Activated T-helper 1 cell treated with anti-CD3 and anti-CD28 coated beads, Interleukin-2, amount 50 U/mL, for 16 hours (primary cell): ENCODE results near the gene ARSG.
"Not testable (repeated sequence)": the region's sequence is repeated elsewhere in the genome, so short reads cannot be mapped to it uniquely, and the experiment has no call there.

ENCODE experiments used
- DNase-seq, 2 donors: peaks; one replicate each; pipeline ENCODE4 v3.0.0-alpha.2; 2020; ENCODE audit warnings: low read depth in 1 of 2, low spot score in 1 of 2

The ARSG gene

DNA sequence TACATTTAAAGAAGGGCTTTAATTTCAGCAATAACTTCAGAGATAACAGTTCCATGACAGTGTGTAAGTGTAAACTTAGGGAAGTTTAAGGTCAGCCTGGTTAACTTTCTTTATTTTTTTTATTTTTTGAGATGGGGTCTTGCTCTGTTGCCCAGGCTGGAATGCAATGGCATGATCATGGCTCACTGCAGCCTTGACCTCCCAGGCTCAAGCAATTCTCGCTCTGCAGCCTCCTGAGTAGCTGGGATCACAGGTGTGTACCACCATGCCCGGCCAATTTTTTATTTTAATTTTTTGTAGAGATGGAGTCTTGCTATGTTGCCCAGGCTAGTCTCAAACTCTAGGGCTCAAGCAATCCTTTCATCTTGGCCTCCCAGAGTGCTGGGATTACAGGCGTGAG is 15.0 kb upstream of the ARSG start:
- not testable (repeated sequence) for DNase-seq

DNA sequence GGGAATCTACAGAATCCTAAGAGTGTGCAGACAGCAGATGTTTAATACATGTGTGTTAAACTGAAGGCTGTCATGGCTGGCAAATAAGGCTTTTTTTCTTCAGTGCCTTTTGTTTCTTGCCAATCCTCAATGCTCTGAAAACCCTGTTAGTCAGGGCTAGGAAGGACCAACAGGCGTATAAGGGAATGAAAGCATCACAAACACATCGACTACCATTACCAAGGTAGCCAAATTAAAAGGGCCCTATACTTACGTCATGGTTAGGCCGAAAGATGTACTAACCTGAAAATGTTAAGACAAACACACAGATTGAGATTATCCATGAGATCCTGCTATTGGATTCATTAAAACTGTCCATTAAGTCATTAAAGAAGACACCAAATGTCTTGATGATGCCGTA is 13.5 kb upstream of the ARSG start:
- no peak for DNase-seq

DNA sequence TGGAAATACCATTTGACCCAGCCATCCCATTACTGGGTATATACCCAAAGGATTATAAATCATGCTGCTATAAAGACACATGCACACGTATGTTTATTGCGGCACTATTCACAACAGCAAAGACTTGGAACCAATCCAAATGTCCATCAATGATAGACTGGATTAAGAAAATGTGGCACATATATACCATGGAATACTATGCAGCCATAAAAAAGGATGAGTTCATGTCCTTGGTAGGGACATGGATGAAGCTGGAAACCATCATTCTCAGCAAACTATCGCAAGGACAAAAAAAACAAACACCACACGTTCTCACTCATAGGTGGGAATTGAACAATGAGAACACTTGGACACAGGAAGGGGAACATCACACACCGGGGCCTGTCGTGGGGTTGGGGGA is 9.3 kb upstream of the ARSG start:
- DNase-seq = not testable (repeated sequence)

- no peak for DNase-seq
Observed at GRCh38 chr17:68288375-68288774, 2.9 kb upstream of the ARSG start.

DNA sequence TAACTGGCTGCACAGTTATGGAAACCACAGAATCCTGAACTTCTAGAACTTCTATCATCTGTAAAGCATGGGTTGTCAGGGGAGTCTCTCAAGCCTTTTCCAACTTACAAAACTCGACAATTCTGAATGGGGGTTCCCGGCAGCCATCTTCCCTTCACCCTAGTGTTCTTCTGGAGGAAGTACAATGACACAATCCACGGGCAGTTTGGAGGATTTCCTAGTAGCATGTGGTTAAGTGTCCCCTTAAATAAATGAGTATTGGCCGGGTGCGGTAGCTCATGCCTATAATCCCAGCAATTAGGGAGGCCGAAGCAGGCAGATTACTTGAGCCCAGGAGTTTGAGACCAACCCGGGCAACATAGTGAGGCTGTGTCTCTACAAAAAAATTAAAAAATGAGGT is 2.5 kb upstream of the ARSG start:
- no peak for DNase-seq

GRCh38 chr17:68289473-68289872 is 1.8 kb upstream of the ARSG start:
- no peak for DNase-seq

GRCh38 chr17:68289936-68290267 is 1.4 kb upstream of the ARSG start:
- DNase-seq = no peak

- peak; percentile 34 to 52 for DNase-seq
Observed at GRCh38 chr17:68290268-68290954, 884 bp upstream of the ARSG start.

GRCh38 chr17:68291836-68292688 is 767 bp downstream of the ARSG start:
- DNase-seq = peak; percentile 84 to 86

GRCh38 chr17:68292689-68293040 is 1.4 kb downstream of the ARSG start:
- no peak for DNase-seq

DNA sequence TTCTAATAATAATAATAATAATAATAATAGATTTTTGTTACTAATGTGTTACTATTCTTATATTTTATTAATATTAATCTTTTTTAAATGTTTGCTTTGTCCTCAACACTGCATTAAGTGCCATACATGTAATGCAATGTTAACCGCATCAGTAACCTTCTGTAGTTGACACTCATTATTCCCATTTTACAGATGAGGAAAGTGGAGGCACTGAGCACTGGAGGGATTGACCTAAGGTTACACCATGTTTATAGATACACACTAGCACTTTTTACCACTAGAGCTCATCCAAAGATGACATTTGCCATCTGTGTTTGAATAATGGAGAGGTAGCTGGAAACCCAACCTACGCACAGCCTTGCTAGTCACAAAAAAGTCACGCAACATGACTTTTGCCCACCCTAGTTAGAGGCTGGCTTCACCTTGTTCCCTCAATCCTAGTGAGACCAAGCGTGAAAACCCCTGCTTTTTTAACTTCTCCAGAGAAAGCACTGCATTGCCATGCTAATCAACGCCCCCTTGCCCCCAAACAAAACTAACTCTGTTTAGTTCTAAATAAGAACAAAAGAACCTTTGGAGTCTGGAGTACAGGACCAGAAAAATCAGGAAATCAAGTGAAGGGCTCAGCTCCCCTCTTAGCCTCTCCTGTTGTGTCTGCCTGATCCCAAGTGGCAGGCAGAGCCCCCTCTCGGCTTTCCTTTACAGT is 2.3 kb downstream of the ARSG start:
- DNase-seq = no peak

GRCh38 chr17:68294196-68294555 is 2.9 kb downstream of the ARSG start:
- no peak for DNase-seq

GRCh38 chr17:68294617-68295016 is 3.3 kb downstream of the ARSG start:
- DNase-seq = no peak

- DNase-seq = peak in 1 of 2 donors; percentile 23
Observed at GRCh38 chr17:68295086-68295485, 3.8 kb downstream of the ARSG start.

GRCh38 chr17:68296217-68297191 is 5.2 kb downstream of the ARSG start:
- peak; percentile 19 to 26 for DNase-seq

DNA sequence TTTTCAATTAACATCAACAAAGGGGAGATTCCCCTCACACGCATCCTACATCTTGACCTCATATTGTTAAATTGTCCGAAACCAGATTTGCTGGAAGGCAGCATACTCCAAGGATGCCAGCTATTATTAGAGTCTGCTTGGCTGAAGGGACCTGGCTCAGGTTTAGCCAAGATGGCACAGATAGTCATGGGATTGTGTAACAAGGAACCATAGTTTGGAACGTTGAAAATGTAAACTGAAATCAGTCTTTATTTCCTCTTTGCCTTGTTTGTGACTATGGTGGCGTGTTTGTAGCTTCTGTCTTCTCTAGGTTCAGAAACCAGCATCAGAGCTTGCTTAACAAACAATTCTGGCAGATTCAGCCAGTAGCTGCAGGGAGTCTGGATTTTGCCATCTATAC is 5.9 kb downstream of the ARSG start:
- no peak for DNase-seq

DNA sequence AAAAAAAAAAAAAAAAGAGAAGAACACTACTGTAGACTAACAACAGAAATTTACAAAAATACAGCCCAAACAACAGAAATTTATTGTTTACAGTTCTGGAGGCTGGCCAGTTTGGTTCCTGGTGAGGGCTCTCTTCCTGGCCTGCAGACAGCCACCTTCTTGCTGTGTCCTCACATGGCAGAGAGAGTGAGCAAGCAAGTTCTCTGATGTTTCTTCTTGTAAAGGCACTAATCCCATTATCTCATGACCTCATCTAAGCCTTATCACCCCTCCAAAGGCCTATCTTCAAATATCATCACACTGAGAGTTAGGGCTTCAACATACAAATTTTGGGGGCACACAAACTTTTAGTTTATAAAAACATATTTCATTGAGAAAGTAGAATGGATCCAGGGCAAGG is 7.3 kb downstream of the ARSG start:
- DNase-seq = no peak

DNA sequence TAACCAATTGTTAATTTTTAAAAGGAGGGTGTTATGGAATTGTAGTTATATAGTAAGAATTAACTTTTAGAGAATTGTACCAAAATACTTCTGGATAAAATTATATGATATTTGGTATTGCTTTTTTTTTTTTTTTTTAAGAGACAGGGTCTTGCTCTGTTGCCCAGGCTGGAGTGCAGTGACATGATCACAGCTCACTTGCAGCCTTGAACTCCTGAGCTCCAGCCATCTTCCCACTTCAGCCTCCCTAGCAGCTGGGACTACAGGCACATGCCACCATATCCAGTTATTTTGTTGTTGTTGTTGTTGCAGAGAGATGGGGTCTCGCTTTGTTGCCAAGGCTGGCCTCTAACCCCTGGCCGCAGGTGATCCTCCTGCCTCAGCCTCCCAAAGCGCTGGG is 8.5 kb downstream of the ARSG start:
- no peak for DNase-seq

- no peak for DNase-seq
Observed at GRCh38 chr17:68301438-68301959, 10.2 kb downstream of the ARSG start.

GRCh38 chr17:68302066-68302564 is 10.8 kb downstream of the ARSG start:
- no peak for DNase-seq

DNA sequence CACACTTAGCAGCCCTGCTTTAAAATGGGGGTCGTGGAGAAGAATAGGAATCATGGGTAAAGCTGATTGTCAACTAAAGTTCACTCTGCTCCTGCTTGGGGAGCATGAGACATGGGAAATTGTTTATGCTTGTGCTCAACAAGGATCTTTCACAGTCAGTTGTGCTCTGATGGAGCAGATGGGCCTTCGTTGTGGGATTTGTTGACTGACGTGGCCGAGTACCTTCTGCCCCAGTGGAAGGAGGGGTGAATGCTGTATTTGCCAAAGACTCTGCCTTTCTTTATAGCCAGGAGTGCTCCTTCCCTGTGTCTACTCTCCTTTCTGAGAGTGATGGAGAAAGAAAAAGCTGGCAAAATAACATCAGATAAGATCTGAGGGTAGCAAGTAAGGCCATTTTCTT is 11.4 kb downstream of the ARSG start:
- DNase-seq = no peak
